Hepatocyte (in vitro differentiated cells): ENCODE measurements around the gene DDX21. TPM values are rescaled to one million over a fixed set of nuclear protein-coding genes. Genes with fewer than 3 reads are reported as not detected.

ENCODE experiments used
- DNase-seq: peaks from one replicate; pipeline ENCODE4 v3.0.0-alpha.2; 2016; ENCODE audit warnings: low spot score
- H2AFZ ChIP-seq: fragments of 200-600 bp; sonication (generic); 2 replicates; pipeline ENCODE4 v1.6.0; 2016; ENCODE audit warnings: antibody characterized with exemption, mild to moderate bottlenecking
- H3K27ac ChIP-seq: fragments of 200-600 bp; sonication (generic); 2 replicates; pipeline ENCODE4 v1.5.1; 2016; ENCODE audit warnings: mild to moderate bottlenecking
- H3K27me3 ChIP-seq: fragments of 200-600 bp; sonication (generic); 2 replicates; pipeline ENCODE4 v1.6.1; 2016
- H3K36me3 ChIP-seq: fragments of 200-600 bp; sonication (generic); replicated peaks from 2 replicates; pipeline ENCODE4 v1.5.1; 2016; ENCODE audit warnings: low read depth; ENCODE audit not compliant: insufficient read depth
- H3K4me1 ChIP-seq: fragments of 200-600 bp; sonication (generic); 2 replicates; pipeline ENCODE4 v1.5.1; 2016; ENCODE audit warnings: mild to moderate bottlenecking, moderate library complexity; ENCODE audit not compliant: insufficient read depth
- H3K4me2 ChIP-seq: fragments of 200-600 bp; sonication (generic); 2 replicates; pipeline ENCODE4 v1.6.0; 2016
- H3K4me3 ChIP-seq: fragments of 200-600 bp; sonication (generic); 2 replicates; pipeline ENCODE4 v1.5.1; 2016; ENCODE audit warnings: mild to moderate bottlenecking
- H3K79me2 ChIP-seq: fragments of 200-600 bp; sonication (generic); 2 replicates; pipeline ENCODE4 v1.6.0; 2017; ENCODE audit warnings: mild to moderate bottlenecking
- H3K9me2 ChIP-seq: fragments of 200-600 bp; sonication (generic); replicated peaks from 2 replicates; pipeline ENCODE4 v1.6.0; 2017; ENCODE audit warnings: mild to moderate bottlenecking; ENCODE audit not compliant: insufficient read depth
- H3K9me3 ChIP-seq: fragments of 200-600 bp; sonication (generic); 2 replicates; pipeline ENCODE4 v1.5.1; 2016; ENCODE audit warnings: low read depth, mild to moderate bottlenecking
- H4K20me1 ChIP-seq: fragments of 200-600 bp; sonication (generic); 2 replicates; pipeline ENCODE4 v1.6.0; 2016; ENCODE audit warnings: mild to moderate bottlenecking; ENCODE audit not compliant: insufficient read depth, poor library complexity, severe bottlenecking
- CTCF ChIP-seq: fragments of 200-600 bp; sonication (generic); IDR thresholded peaks from 2 replicates; pipeline ENCODE4 v1.5.1; 2016; ENCODE audit warnings: antibody characterized with exemption, mild to moderate bottlenecking; ENCODE audit not compliant: poor library complexity
- EZH2 ChIP-seq: fragments of 200-600 bp; sonication (generic); IDR thresholded peaks from 2 replicates; pipeline ENCODE4 v1.6.1; 2016; ENCODE audit warnings: antibody characterized with exemption, mild to moderate bottlenecking, borderline replicate concordance
- EZH2phosphoT487 ChIP-seq: fragments of 200-600 bp; sonication (generic); IDR thresholded peaks from one replicate; pipeline ENCODE4 v1.6.1; 2018; ENCODE audit warnings: antibody characterized with exemption, mild to moderate bottlenecking, low read depth, moderate library complexity; ENCODE audit not compliant: unreplicated experiment, severe bottlenecking
- WGBS: methylation state at CpG from one replicate; pipeline ENCODE4 v1.1.6; 2016; ENCODE audit warnings: low lambda C conversion rate; ENCODE audit errors: missing lambda C conversion rate; 5-methylcytosine and 5-hydroxymethylcytosine counted together
- polyA plus RNA-seq: library from polyadenylated mRNA; unstranded; fragments of >200 nt; fragmentation: Nextera tagmentation; extraction: Ambion mirVana; gene quantifications from 2 replicates; pipeline ENCODE4 v1.2.1, GENCODE V29; 2016
- total RNA-seq: library from RNA; depleted of rRNA; stranded (reverse); fragments of >200 nt; gene quantifications from 2 replicates; pipeline ENCODE4 v1.2.3, GENCODE V29; 2014

The DDX21 gene
- total and polyA plus RNA-seq, 2 experiments from 2014 or later = 15.8 to 55.7 TPM

DNA sequence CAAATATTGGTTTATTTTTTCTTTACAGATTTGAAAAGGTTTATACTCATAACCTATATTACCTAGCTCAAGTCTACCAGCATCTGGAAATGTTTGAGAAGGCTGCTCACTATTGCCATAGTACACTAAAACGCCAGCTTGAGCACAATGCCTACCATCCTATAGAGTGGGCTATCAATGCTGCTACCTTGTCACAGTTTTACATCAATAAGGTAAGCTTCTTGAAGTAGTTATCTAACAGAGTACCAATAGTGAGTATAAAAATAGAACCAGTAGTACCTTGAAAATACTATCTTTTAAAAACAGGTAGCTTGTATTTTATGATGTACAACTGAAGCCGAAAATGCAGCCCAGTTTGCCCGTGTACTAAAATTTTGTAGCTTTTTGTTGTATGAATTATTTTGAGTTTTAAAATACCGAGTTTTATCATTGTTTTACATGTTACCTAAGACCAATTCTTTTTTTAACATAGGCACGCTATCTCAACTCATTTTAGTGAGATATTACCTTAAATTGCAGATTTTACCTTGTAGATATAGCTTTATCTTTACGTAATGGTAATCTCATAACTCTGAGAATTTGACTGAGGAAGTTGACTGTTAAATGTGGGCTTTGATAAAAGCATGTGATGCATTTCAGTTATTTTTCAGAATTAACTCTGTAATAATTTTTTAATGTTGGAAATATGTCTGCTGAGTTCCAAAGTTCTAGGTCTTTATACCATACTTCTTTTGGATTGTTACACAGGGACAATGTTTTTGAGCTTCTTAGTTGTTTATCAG, 49.9 kb downstream of the DDX21 start:
- H3K9me2 ChIP-seq = no peaks in the 10 kb centered on the region
- H3K4me3 ChIP-seq = no peak overlapping the region
- no peaks in the 10 kb centered on the region for H4K20me1 ChIP-seq
- H3K27ac ChIP-seq = no peak overlapping the region
- peaks cover 10% of the 10 kb centered on the region for H3K79me2 ChIP-seq
- peaks cover 6% of the 10 kb centered on the region for H3K36me3 ChIP-seq
- H3K4me1 ChIP-seq = no peaks in the 10 kb centered on the region
- TF ChIP-seq EZH2phosphoT487 (no peak), EZH2 (no peak), CTCF (no peak)
- H3K27me3 ChIP-seq = no peaks in the 10 kb centered on the region
- no peak overlapping the region for H2AFZ ChIP-seq
- 98% methylated on average over 6 of the region's 6 CpGs for WGBS
- H3K4me2 ChIP-seq = no peak overlapping the region
- DNase-seq = no peak
- H3K9me3 ChIP-seq = no peaks in the 10 kb centered on the region

GRCh38 chr10:69007260-69007659, 51.3 kb downstream of the DDX21 start:
- peaks cover 6% of the 10 kb centered on the region for H3K36me3 ChIP-seq
- no peaks in the 10 kb centered on the region for H3K9me3 ChIP-seq
- TF ChIP-seq EZH2 (no peak), CTCF (no peak), EZH2phosphoT487 (no peak)
- 89% methylated on average over 3 of the region's 3 CpGs for WGBS
- no peak overlapping the region for H3K4me2 ChIP-seq
- H3K27me3 ChIP-seq = no peaks in the 10 kb centered on the region
- no peaks in the 10 kb centered on the region for H3K9me2 ChIP-seq
- H3K4me3 ChIP-seq = no peak overlapping the region
- H4K20me1 ChIP-seq = no peaks in the 10 kb centered on the region
- H3K79me2 ChIP-seq = peaks cover 8% of the 10 kb centered on the region
- H2AFZ ChIP-seq = no peak overlapping the region
- DNase-seq = no peak
- no peak overlapping the region for H3K27ac ChIP-seq
- no peaks in the 10 kb centered on the region for H3K4me1 ChIP-seq

DNA sequence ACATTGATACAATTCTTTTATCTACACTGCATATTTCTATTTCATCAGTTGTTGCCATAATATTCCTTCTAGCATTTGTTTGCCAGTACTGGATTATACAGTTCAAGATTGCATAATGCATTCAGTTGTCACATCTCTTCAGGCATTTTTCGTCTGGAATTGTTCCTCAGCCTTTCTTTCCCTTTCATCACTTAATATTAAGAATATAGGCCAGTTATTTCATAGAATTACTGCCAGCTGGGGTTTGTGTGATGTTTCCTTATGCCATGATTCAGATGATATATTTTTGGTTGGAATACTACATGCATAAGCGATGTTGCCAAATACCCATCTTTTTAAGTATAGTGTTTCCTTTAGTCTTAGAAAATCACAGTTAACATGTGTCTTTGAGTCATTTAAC, 53.4 kb downstream of the DDX21 start:
- Histone ChIP-seq H4K20me1 (no peaks in the 10 kb centered on the region), H3K79me2 (peaks cover 3% of the 10 kb centered on the region), H3K4me2 (no peak overlapping the region), H3K27me3 (no peaks in the 10 kb centered on the region), H3K36me3 (peaks cover 6% of the 10 kb centered on the region), H3K27ac (no peak overlapping the region), H3K4me1 (no peaks in the 10 kb centered on the region), H2AFZ (no peak overlapping the region), H3K9me2 (no peaks in the 10 kb centered on the region), H3K4me3 (no peak overlapping the region), H3K9me3 (no peaks in the 10 kb centered on the region)
- no peak for TF ChIP-seq CTCF
- no peak for TF ChIP-seq EZH2phosphoT487
- DNase-seq = no peak
- 90% methylated on average over 2 of the region's 2 CpGs for WGBS
